ENCODE results near the gene HIPK2. TPM values are rescaled to one million over a fixed set of nuclear protein-coding genes. Genes with fewer than 3 reads are reported as not detected.
"Not testable (repeated sequence)": the region's sequence is repeated elsewhere in the genome, so short reads cannot be mapped to it uniquely, and the experiment has no call there.

The HIPK2 gene
- total RNA-seq, 1 experiment from 2014 or later: 33.4 TPM

DNA sequence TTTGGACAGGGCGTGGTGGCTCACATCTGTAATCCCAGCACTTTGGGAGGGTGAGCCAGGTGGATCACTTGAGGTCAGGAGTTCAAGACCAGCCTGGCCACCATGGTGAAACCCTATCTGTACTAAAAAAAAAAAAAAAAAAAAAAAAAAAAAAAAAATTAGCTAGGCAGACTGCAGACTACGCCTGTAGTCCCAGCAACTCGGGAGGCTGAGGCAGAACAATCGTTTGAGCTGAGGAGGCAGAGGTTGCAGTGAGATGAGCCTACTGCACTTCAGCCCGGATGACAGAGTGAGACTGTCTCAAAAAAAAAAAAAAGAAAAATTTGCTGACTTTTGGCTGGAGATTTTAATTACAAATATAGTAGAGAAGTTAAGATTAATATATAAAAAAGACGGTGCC, 104.0 kb downstream of the HIPK2 start:
- peaks cover under 1% of the 10 kb centered on the region for H3K4me1 Mint-ChIP-seq (ENCODE audit: low read depth, unreplicated experiment)

DNA sequence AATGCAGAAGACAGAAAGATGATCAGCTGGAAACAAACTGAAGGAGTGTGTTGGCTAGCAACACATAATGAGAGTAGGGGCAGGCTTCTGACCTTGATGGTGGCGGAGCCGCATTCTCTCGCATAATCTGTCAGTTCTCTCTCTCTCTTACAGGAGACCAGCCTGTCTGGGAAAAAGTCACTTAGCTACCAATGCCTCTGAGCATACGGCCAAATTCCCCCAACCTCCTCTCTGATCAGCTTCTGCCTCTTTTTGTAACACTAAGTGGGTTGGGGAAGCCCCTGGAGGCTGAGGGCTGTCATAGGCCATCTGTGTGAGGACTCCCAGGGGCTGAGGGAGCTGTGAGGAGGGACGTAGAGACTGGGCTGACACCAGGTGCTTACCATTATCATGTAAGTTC, 104.6 kb downstream of the HIPK2 start:
- H3K36me3 Mint-ChIP-seq (ENCODE audit: insufficient read depth, unreplicated experiment): no peaks in the 10 kb centered on the region
- intact Hi-C loops (cut with micrococcal nuclease; ENCODE audit: unreplicated experiment): no loop called here
- H3K27me3 Mint-ChIP-seq (ENCODE audit: unreplicated experiment): no peaks in the 10 kb centered on the region
- H3K4me3 Mint-ChIP-seq (ENCODE audit: low read depth, unreplicated experiment): no peak overlapping the region
- no TSS peak for BruUV-seq (replicated peaks)
- no peak for DNase-seq
- no peak overlapping the region for H3K27ac Mint-ChIP-seq (ENCODE audit: unreplicated experiment)
- H3K9me3 Mint-ChIP-seq (ENCODE audit: low read depth, unreplicated experiment): no peaks in the 10 kb centered on the region
- TF ChIP-seq, protein P1, sequence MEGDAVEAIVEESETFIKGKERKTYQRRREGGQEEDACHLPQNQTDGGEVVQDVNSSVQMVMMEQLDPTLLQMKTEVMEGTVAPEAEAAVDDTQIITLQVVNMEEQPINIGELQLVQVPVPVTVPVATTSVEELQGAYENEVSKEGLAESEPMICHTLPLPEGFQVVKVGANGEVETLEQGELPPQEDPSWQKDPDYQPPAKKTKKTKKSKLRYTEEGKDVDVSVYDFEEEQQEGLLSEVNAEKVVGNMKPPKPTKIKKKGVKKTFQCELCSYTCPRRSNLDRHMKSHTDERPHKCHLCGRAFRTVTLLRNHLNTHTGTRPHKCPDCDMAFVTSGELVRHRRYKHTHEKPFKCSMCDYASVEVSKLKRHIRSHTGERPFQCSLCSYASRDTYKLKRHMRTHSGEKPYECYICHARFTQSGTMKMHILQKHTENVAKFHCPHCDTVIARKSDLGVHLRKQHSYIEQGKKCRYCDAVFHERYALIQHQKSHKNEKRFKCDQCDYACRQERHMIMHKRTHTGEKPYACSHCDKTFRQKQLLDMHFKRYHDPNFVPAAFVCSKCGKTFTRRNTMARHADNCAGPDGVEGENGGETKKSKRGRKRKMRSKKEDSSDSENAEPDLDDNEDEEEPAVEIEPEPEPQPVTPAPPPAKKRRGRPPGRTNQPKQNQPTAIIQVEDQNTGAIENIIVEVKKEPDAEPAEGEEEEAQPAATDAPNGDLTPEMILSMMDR (IDR thresholded peaks at IDR 0.05; ENCODE audit: unreplicated experiment): no peak
- no peaks in the 10 kb centered on the region for H3K4me1 Mint-ChIP-seq (ENCODE audit: low read depth, unreplicated experiment)
- CTCF ChIA-PET: interaction anchor here (0.6 kb wide), 1 partner anchor 172 kb away, joined by 6 read pairs; no protein-coding TSS in a partner anchor

More for the DNA sequence above, 104.0 kb downstream of the HIPK2 start:
- intact Hi-C loops (cut with micrococcal nuclease; ENCODE audit: unreplicated experiment): no loop called here
- TF ChIP-seq, protein P1 (IDR thresholded peaks at IDR 0.05; ENCODE audit: unreplicated experiment): no peak
- Mint-ChIP-seq H3K9me3 (ENCODE audit: low read depth, unreplicated experiment) (no peaks in the 10 kb centered on the region), H3K27me3 (ENCODE audit: unreplicated experiment) (no peaks in the 10 kb centered on the region), H3K4me3 (ENCODE audit: low read depth, unreplicated experiment) (no peak overlapping the region), H3K27ac (ENCODE audit: unreplicated experiment) (no peak overlapping the region), H3K36me3 (ENCODE audit: insufficient read depth, unreplicated experiment) (no peaks in the 10 kb centered on the region)
- no peak for DNase-seq
- no TSS peak for BruUV-seq (replicated peaks)
- CTCF ChIA-PET: interaction anchor here (0.6 kb wide), 2 partner anchors 313 to 584 kb away, joined by 3 to 4 read pairs; no protein-coding TSS in a partner anchor

DNA sequence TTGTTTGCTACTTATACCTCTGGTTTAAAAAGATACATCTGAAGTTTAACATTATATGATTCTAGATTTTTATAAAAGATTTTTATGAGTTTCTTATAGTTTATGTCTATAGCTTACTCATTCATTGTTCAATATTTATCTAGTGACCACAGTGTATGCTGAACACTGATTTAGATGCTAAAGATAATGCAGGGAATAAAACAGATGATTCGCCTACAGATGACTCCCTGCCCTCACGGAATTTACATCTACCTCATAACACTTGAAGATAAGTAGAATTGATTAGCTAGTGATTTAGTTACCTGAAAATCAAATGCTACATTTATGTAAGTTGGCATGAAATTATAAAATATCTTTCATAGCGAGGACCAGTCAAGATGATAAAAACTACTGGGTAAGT, 105.8 kb downstream of the HIPK2 start:
- BruUV-seq (replicated peaks): no TSS peak
- Mint-ChIP-seq H3K4me3 (ENCODE audit: low read depth, unreplicated experiment) (no peak overlapping the region), H3K4me1 (ENCODE audit: low read depth, unreplicated experiment) (no peaks in the 10 kb centered on the region), H3K36me3 (ENCODE audit: insufficient read depth, unreplicated experiment) (no peaks in the 10 kb centered on the region), H3K27me3 (ENCODE audit: unreplicated experiment) (no peaks in the 10 kb centered on the region), H3K9me3 (ENCODE audit: low read depth, unreplicated experiment) (no peaks in the 10 kb centered on the region), H3K27ac (ENCODE audit: unreplicated experiment) (no peak overlapping the region)
- intact Hi-C loops (cut with micrococcal nuclease; ENCODE audit: unreplicated experiment): no loop called here
- CTCF ChIA-PET: no interaction called here
- DNase-seq: no peak
- TF ChIP-seq, protein P1 (IDR thresholded peaks at IDR 0.05; ENCODE audit: unreplicated experiment): no peak

DNA sequence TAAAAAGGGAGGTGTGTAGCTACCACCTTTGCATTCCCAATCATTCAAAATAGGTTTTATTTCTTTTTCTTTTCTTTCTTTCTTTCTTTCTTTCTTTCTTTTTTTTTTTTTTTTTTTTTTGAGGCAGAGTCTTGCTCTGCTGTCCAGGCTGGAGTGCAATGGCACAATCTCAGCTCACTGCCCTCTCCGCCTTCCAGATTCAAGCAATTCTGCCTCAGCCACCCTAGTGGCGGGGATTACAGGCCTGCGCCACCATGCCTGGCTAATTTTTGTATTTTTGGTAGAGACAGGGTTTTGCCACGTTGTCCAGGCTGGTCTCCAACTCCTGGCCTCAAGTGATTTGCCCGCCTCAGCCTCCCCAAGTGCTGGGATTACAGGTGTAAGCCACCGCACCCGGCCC, 107.1 kb downstream of the HIPK2 start:
- intact Hi-C loops (cut with micrococcal nuclease; ENCODE audit: unreplicated experiment); DNase-seq; H3K27me3 Mint-ChIP-seq (ENCODE audit: unreplicated experiment); BruUV-seq (replicated peaks); H3K4me3 Mint-ChIP-seq (ENCODE audit: low read depth, unreplicated experiment); H3K36me3 Mint-ChIP-seq (ENCODE audit: insufficient read depth, unreplicated experiment); H3K27ac Mint-ChIP-seq (ENCODE audit: unreplicated experiment); H3K9me3 Mint-ChIP-seq (ENCODE audit: low read depth, unreplicated experiment); H3K4me1 Mint-ChIP-seq (ENCODE audit: low read depth, unreplicated experiment): not testable (repeated sequence)
- CTCF ChIA-PET: interaction anchor here (0.7 kb wide), 2 partner anchors 75 to 93 kb away, joined by 4 to 7 read pairs; no protein-coding TSS in a partner anchor

Data from Calu3 (cell line).